Type B pancreatic cell (in vitro differentiated cells): ENCODE data around the gene FSTL3. TPM values are rescaled to one million over a fixed set of nuclear protein-coding genes. Genes with fewer than 3 reads are reported as not detected.
"Not testable (repeated sequence)": the region's sequence is repeated elsewhere in the genome, so short reads cannot be mapped to it uniquely, and the experiment has no call there.

Experiments
- DNase-seq: peaks from one replicate; pipeline ENCODE4 v3.0.0; 2021; ENCODE audit warnings: mixed read lengths; ENCODE audit not compliant: unreplicated experiment; ENCODE audit errors: extremely low spot score
- H3K27ac Mint-ChIP-seq: 2 replicates; pipeline ENCODE4 v1.8.0; 2021; ENCODE audit warnings: mild to moderate bottlenecking, mixed read lengths
- H3K27me3 Mint-ChIP-seq: 2 replicates; pipeline ENCODE4 v1.8.0; 2021; ENCODE audit warnings: mixed read lengths
- H3K36me3 Mint-ChIP-seq: 2 replicates; pipeline ENCODE4 v1.8.0; 2021; ENCODE audit warnings: mixed read lengths
- H3K4me1 Mint-ChIP-seq: one replicate; pipeline ENCODE4 v1.8.0; 2021; ENCODE audit warnings: mixed read lengths; ENCODE audit not compliant: unreplicated experiment
- H3K4me3 Mint-ChIP-seq: 2 replicates; pipeline ENCODE4 v1.8.0; 2021; ENCODE audit warnings: mild to moderate bottlenecking, mixed read lengths
- H3K9me3 Mint-ChIP-seq: 2 replicates; pipeline ENCODE4 v1.8.0; 2021; ENCODE audit warnings: mixed read lengths
- long read RNA-seq: library from polyadenylated mRNA; unstranded; transcript quantifications from one replicate; pipeline ENCODE4 v2.0.0, GENCODE V29; 2020
- total RNA-seq: library from RNA; stranded (reverse); gene quantifications from 2 replicates; pipeline ENCODE4 v1.2.1, GENCODE V29; 2021; ENCODE audit warnings: low replicate concordance
- TF ChIP-seq, protein P1 (sequence below): fragments of 200-600 bp; sonication (generic); conservative IDR thresholded peaks from 2 replicates; pipeline ENCODE4 v1.5.0; 2021; ENCODE audit warnings: antibody characterized with exemption, mild to moderate bottlenecking

Gene FSTL3
- total RNA-seq, result 9.3 and 11.0 TPM in 2 replicates
- long read RNA-seq, partial matches to known transcripts, result 0 of 2 reads
- long read RNA-seq, other reads (novel, unspliced or antisense), result 0 of 2 reads

DNA sequence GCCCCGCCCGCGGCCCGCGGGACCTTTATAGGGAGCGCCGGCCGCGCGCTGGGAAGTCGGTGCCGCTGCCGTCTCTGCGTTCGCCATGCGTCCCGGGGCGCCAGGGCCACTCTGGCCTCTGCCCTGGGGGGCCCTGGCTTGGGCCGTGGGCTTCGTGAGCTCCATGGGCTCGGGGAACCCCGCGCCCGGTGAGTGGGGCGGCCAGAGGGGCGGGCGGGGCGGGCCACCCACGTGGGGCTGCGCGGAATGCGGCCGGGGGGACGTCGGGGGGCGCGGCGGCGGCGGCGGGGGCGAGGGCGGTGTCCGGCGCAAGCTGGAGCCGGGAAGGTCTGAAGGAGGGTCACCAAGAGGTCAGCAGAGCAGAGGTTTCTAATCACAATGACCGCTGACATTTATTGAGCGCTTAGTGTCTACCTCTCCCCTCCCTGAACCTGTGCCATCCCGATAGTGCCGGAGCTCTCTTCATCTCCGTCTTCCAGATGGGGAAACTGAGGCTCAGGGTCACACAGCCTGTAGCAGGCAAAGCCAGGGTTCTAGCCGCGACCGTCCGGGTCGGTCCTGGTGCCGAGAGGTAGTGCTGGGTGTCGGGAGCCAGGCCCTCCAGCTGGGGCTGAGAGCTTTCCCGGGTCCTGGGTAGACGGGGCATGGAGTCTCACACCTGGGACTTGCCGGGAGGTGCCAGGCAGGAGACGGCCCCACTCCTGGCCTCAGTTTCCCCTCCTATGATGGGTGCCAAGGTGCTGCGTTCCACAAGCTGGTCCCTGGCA, at the start of gene FSTL3:
TSS of gene FSTL3 (plus strand) at position 54 of the 767 bp plus-strand sequence. CDS start at position 86, 32 bp downstream.
- DNase-seq, result no peak
- H3K4me1 Mint-ChIP-seq, result peaks cover 7% of the 10 kb centered on the region
- peak within 1 kb of the TSS; percentile 85 for H3K4me3 Mint-ChIP-seq
- no peaks in the 10 kb centered on the region for H3K9me3 Mint-ChIP-seq
- no peaks in the 10 kb centered on the region for H3K36me3 Mint-ChIP-seq
- TF ChIP-seq, protein P1, sequence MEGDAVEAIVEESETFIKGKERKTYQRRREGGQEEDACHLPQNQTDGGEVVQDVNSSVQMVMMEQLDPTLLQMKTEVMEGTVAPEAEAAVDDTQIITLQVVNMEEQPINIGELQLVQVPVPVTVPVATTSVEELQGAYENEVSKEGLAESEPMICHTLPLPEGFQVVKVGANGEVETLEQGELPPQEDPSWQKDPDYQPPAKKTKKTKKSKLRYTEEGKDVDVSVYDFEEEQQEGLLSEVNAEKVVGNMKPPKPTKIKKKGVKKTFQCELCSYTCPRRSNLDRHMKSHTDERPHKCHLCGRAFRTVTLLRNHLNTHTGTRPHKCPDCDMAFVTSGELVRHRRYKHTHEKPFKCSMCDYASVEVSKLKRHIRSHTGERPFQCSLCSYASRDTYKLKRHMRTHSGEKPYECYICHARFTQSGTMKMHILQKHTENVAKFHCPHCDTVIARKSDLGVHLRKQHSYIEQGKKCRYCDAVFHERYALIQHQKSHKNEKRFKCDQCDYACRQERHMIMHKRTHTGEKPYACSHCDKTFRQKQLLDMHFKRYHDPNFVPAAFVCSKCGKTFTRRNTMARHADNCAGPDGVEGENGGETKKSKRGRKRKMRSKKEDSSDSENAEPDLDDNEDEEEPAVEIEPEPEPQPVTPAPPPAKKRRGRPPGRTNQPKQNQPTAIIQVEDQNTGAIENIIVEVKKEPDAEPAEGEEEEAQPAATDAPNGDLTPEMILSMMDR, result no peak
- H3K27ac Mint-ChIP-seq, result peak within 1 kb of the TSS; percentile 87
- H3K27me3 Mint-ChIP-seq, result peaks cover 6% of the 10 kb centered on the region

DNA sequence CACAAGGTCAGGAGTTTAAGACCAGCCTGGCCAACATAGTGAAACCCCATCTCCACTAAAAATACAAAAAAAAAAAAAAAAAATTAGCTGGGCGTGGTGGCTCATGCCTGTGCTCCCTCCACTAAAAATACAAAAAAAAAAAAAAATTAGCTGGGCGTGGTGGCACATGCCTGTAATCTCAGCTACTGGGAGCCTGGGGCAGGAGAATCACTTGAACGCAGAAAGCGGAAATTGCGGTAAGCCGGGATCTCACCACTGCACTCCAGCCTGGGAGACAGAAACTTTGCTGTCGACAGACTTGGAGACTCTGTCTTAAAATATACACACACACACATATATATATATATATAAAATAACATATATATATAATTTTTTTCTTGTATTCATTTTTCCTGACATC, 49.6 kb upstream of the FSTL3 start:
- H3K9me3 Mint-ChIP-seq, DNase-seq, H3K27ac Mint-ChIP-seq, H3K4me3 Mint-ChIP-seq, H3K27me3 Mint-ChIP-seq, H3K4me1 Mint-ChIP-seq: not testable (repeated sequence)
- peaks cover 15% of the 10 kb centered on the region for H3K36me3 Mint-ChIP-seq

DNA sequence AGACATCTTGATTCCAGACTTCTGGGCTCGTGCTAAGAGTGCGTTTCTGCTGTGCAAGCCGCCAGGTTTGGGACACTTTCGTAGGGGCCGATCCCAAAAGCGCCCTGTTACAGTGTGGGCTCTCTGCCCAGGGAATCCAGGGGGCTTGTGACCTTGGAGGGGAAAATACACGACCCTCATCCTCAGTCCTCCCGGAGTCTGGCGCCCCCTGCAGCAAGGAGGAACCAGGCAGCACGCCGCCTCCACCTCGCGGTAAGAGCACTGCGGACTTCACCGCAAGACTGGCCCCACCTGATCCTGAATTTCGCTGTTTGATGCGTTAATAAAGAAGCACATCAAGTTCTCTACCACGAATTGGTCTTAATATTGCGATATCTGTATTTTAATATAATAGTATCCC, 48.0 kb upstream of the FSTL3 start:
- TF ChIP-seq, protein P1, result peak; percentile 63
- DNase-seq, result no peak
- no peak overlapping the region for H3K4me3 Mint-ChIP-seq
- H3K27me3 Mint-ChIP-seq, result no peaks in the 10 kb centered on the region
- no peaks in the 10 kb centered on the region for H3K4me1 Mint-ChIP-seq
- H3K27ac Mint-ChIP-seq, result no peak overlapping the region
- H3K36me3 Mint-ChIP-seq, result peaks cover 15% of the 10 kb centered on the region
- H3K9me3 Mint-ChIP-seq, result no peaks in the 10 kb centered on the region

DNA sequence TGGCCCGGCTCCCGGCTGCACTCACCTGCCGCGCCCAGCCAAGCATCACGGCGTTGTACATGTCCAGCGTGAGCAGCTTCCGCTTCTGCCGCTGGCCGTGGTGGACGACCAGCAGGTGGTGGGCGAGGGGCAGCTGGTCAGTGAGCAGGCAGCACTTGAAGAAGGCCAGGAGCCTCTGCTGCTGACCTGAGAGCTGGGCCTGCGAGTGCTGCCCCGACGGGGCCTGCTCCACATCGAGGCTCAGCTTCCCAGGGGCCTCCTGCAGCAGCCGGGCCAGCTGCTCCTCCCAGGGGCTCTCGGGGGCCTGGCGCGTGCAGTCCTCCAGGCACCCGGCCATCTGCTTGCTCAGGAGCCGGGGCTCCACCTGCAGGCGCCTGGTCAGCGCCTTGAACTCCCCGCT, 46.7 kb upstream of the FSTL3 start:
- not testable (repeated sequence) for H3K4me3 Mint-ChIP-seq, H3K9me3 Mint-ChIP-seq, H3K4me1 Mint-ChIP-seq, DNase-seq, H3K27me3 Mint-ChIP-seq, H3K27ac Mint-ChIP-seq
- peaks cover 11% of the 10 kb centered on the region for H3K36me3 Mint-ChIP-seq

DNA sequence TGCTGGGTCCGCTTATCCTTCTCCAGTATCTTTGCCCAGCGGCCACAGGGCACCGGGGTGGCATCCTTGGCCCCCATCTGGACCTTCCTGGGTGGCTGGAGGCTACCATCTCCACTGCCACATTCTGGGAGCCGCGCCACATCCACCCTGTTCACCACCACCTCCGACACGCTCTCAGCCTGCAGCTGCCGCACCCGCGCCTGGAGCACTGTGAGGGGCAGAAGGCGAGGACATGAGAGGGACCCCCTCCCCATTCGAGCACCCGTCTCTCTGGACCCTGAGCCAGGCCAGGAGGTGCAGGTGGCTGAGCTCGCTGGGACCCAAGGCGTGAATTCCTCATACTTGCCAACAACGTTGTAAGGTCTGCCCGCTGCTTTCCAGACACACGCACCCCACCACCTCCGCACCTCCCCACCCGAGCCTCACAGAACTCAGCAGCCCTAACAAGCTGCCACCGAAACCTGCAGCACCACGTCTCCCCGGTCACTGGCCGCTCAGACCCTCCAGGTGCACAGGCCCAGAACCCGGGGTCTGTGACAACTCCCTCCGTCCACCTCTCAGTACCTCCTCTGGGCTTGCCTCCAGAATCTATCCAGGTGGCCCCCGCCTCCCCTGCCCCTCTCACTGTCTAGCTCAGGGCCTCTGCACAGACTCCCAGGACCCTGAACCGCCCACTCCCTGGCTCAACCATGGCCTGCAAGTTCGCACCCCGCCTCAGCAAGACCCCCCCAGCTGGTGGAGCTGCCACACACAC, 46.1 kb upstream of the FSTL3 start:
- no peak for DNase-seq
- H3K27ac Mint-ChIP-seq, result no peak overlapping the region
- no peaks in the 10 kb centered on the region for H3K9me3 Mint-ChIP-seq
- H3K36me3 Mint-ChIP-seq, result peaks cover 11% of the 10 kb centered on the region
- no peaks in the 10 kb centered on the region for H3K27me3 Mint-ChIP-seq
- no peaks in the 10 kb centered on the region for H3K4me1 Mint-ChIP-seq
- H3K4me3 Mint-ChIP-seq, result no peak overlapping the region
- TF ChIP-seq, protein P1, result no peak

DNA sequence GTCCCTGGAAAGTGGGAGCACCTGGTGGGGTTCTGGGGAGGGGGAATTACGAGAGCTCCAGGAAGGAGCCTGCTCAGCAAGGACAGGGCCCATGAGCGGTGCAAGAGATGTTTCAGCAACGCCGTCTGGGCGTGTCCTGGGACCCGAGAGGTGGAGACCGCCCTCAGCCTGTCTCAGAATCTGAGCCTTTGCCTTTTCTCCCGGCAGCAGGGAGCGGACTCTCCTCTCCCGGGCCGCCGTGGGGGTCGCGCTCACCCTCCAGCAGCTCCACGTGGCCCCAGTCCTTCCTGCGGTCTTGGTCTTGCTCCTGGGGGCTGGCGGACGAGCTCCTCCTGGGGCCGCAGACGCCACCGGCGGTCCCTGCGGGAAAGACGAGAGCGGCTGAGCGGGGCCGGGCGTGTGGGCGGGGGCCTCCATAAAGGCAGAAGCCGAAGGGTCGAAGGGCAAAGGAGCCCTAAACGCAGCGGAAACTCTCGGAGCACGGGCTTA, 43.6 kb upstream of the FSTL3 start:
- Mint-ChIP-seq H3K4me3 (peak overlapping the region; percentile 96), H3K4me1 (no peaks in the 10 kb centered on the region), H3K27me3 (no peaks in the 10 kb centered on the region), H3K27ac (peak overlapping the region; percentile 83), H3K9me3 (no peaks in the 10 kb centered on the region), H3K36me3 (peaks cover 4% of the 10 kb centered on the region)
- TF ChIP-seq, protein P1, result no peak
- DNase-seq, result no peak
